HG02885 (cell line): Measurements from ENCODE around the gene SMYD4.

Source experiments
- ATAC-seq: cut with Tn5 transposase; IDR thresholded peaks from one replicate; pipeline ENCODE4 v1.9.1; 2021; ENCODE audit warnings: mild to moderate bottlenecking; ENCODE audit not compliant: unreplicated experiment, poor library complexity

Gene SMYD4

GRCh38 chr17:1736348-1737281 lies 93.1 kb downstream of the SMYD4 start:
- ATAC-seq: no peak

GRCh38 chr17:1735834-1736347 lies 93.8 kb downstream of the SMYD4 start:
- ATAC-seq: no peak

- ATAC-seq: no peak
Observed at GRCh38 chr17:1735418-1735817, 94.3 kb downstream of the SMYD4 start.

- ATAC-seq: no peak
Observed at GRCh38 chr17:1733759-1734158, 95.9 kb downstream of the SMYD4 start.

- no peak for ATAC-seq
Observed at GRCh38 chr17:1732833-1733321, 96.8 kb downstream of the SMYD4 start.

- ATAC-seq: no peak
Observed at GRCh38 chr17:1732241-1732832, 97.4 kb downstream of the SMYD4 start.

- ATAC-seq: no peak
Observed at GRCh38 chr17:1731194-1731506, 98.6 kb downstream of the SMYD4 start.

GRCh38 chr17:1730326-1731193 lies 99.1 kb downstream of the SMYD4 start:
- no peak for ATAC-seq

- no peak for ATAC-seq
Observed at GRCh38 chr17:1729966-1730325, 99.8 kb downstream of the SMYD4 start.
